NCI-H345 treated with DMSO at 0.1 percent for 48 hours (cell line): ENCODE results near the gene DHRS9.
"Not testable (repeated sequence)": the region's sequence is repeated elsewhere in the genome, so short reads cannot be mapped to it uniquely, and the experiment has no call there.

Experiments used
- DNase-seq: peaks from one replicate; lab custom pipeline; 2025; ENCODE audit not compliant: unreplicated experiment; lab: John Stamatoyannopoulos, UW

DHRS9 gene

GRCh38 chr2:169069341-169069740, at the start of gene DHRS9:
Gene DHRS9 (plus strand): TSS chr2:169069563. CDS start chr2:169081582, 12,019 bp downstream.
- no peak for DNase-seq

- DNase-seq = no peak
Measured at GRCh38 chr2:169023161-169023560, 46.2 kb upstream of the DHRS9 start.

- DNase-seq = no peak
Measured at GRCh38 chr2:169026056-169026455, 43.3 kb upstream of the DHRS9 start.

GRCh38 chr2:169027234-169027633, 42.1 kb upstream of the DHRS9 start:
- DNase-seq = no peak

- DNase-seq = no peak
Measured at GRCh38 chr2:169029341-169029740, 40.0 kb upstream of the DHRS9 start.

GRCh38 chr2:169031202-169031601, 38.2 kb upstream of the DHRS9 start, which contains the start of gene ABCB11:
Gene ABCB11 (minus strand): TSS chr2:169031324. CDS start chr2:169018125, 13,199 bp downstream.
- DNase-seq = no peak

- DNase-seq = no peak
Measured at GRCh38 chr2:169034256-169034655, 35.1 kb upstream of the DHRS9 start.

- no peak for DNase-seq
Measured at GRCh38 chr2:169034984-169035544, 34.3 kb upstream of the DHRS9 start.

- DNase-seq = no peak
Measured at GRCh38 chr2:169035887-169036286, 33.5 kb upstream of the DHRS9 start.

GRCh38 chr2:169036736-169037440, 32.5 kb upstream of the DHRS9 start:
- DNase-seq = no peak

- DNase-seq = no peak
Measured at GRCh38 chr2:169038338-169038757, 31.0 kb upstream of the DHRS9 start.

GRCh38 chr2:169039702-169040101, 29.7 kb upstream of the DHRS9 start:
- DNase-seq = no peak

- DNase-seq = no peak
Measured at GRCh38 chr2:169041594-169041993, 27.8 kb upstream of the DHRS9 start.

- DNase-seq = no peak
Measured at GRCh38 chr2:169042856-169043255, 26.5 kb upstream of the DHRS9 start.

- no peak for DNase-seq
Measured at GRCh38 chr2:169046440-169047151, 22.8 kb upstream of the DHRS9 start.

GRCh38 chr2:169047256-169048250, 21.8 kb upstream of the DHRS9 start:
- no peak for DNase-seq

- no peak for DNase-seq
Measured at GRCh38 chr2:169049142-169049541, 20.2 kb upstream of the DHRS9 start.

GRCh38 chr2:169050476-169051240, 18.7 kb upstream of the DHRS9 start:
- no peak for DNase-seq

- not testable (repeated sequence) for DNase-seq
Measured at GRCh38 chr2:169054575-169054974, 14.8 kb upstream of the DHRS9 start.

GRCh38 chr2:169064199-169064598, 5.2 kb upstream of the DHRS9 start:
- DNase-seq = not testable (repeated sequence)
